ENCODE results near the gene SORCS2. TPM values are rescaled to one million over a fixed set of nuclear protein-coding genes. Genes with fewer than 3 reads are reported as not detected.
A peak's percentile ranks its signal among the peaks of the same experiment; 100 is the strongest.

The SORCS2 gene
- total and polyA plus RNA-seq, 2 of the 8 experiments (the other 6 are each of a cell fraction or from before 2014, with no cell fraction given) = 0.36 to 1.8 TPM

GRCh38 chr4:7422151-7422897 is 230.0 kb downstream of the SORCS2 start:
- no peak overlapping the region for H4K8ac ChIP-seq (ENCODE audit: extremely low read depth, insufficient read depth, low read length)
- no peak overlapping the region for H3K14ac ChIP-seq (ENCODE audit: insufficient read length)
- peaks cover 0 to 9% (median 6%) of the 10 kb centered on the region in 4 experiments; a peak in 4 of 7 replicates for H3K27me3 ChIP-seq (replicated peaks in 1 of 4; ENCODE audit: control insufficient read depth in 3 of 4, extremely low read depth in 1 of 4, insufficient read depth in 3 of 4, low read length in 3 of 4)
- no peak overlapping the region for H2AFZ ChIP-seq (ENCODE audit: low read length)
- no peak overlapping the region for H2BK15ac ChIP-seq (ENCODE audit: low read length)
- no peak overlapping the region for H4K91ac ChIP-seq (replicated peaks; ENCODE audit: insufficient read length, low read length)
- H3K4ac ChIP-seq (replicated peaks; ENCODE audit: insufficient read length, low read depth, low read length) = no peak overlapping the region
- no peak overlapping the region for H2BK120ac ChIP-seq (replicated peaks; ENCODE audit: low read depth, low read length)
- no peak overlapping the region for H4K5ac ChIP-seq (ENCODE audit: insufficient read length, low read depth, low read length)
- H2BK12ac ChIP-seq (ENCODE audit: low read depth, low read length) = no peak overlapping the region
- H4K20me1 ChIP-seq (replicated peaks in 1 of 2; ENCODE audit: control insufficient read depth in 1 of 2, insufficient read depth in 2 of 2, low read length in 2 of 2) = peaks cover 0 to 2% of the 10 kb centered on the region in 2 experiments
- no peak overlapping the region for H3K23ac ChIP-seq (ENCODE audit: insufficient read length)
- H3K9ac ChIP-seq (replicated peaks in 1 of 4; ENCODE audit: extremely low read depth in 1 of 4, low read depth in 3 of 4, low read length in 3 of 4) = no peak overlapping the region
- H3K23me2 ChIP-seq (ENCODE audit: low read depth, low read length) = no peaks in the 10 kb centered on the region
- H3K9me3 ChIP-seq (ENCODE audit: insufficient read depth in 2 of 2, low read depth in 1 of 2, low read length in 1 of 2) = peaks cover 7% of the 10 kb centered on the region in 2 experiments; a peak in 1 of 4 replicates
- WGBS, 2 experiments (ENCODE audit: extremely low coverage in 1 of 2, insufficient coverage in 1 of 2, insufficient read length in 1 of 2, insufficient replicate concordance in 2 of 2, low coverage in 1 of 2, low lambda C conversion rate in 2 of 2, missing lambda C conversion rate in 1 of 2) = 91% methylated on average over 18 of the region's 19 CpGs; no CpG with 5 or more reads in 1 of the 2 experiments
- H3K79me1 ChIP-seq (ENCODE audit: low read depth, low read length) = no peaks in the 10 kb centered on the region
- H2BK20ac ChIP-seq (ENCODE audit: low read length) = no peak overlapping the region
- no peak overlapping the region for H3K18ac ChIP-seq (ENCODE audit: extremely low read depth, low read length)
- FAIRE-seq (no peak), DNase-seq (ENCODE audit: low read depth in 1 of 2, low spot score in 2 of 2) (peak in 1 of 2 experiments; percentile 41)
- H3K79me2 ChIP-seq (ENCODE audit: control insufficient read depth in 1 of 2, insufficient read depth in 2 of 2, low read length in 2 of 2) = no peaks in the 10 kb centered on the region
- H2AK5ac ChIP-seq (ENCODE audit: low read depth, low read length) = no peak overlapping the region
- H3K4me3 ChIP-seq (ENCODE audit: extremely low read depth in 1 of 4, insufficient read depth in 2 of 4, low read depth in 3 of 4, low read length in 4 of 4) = no peak overlapping the region
- H3K4me2 ChIP-seq (ENCODE audit: insufficient read depth in 1 of 2, low read depth in 2 of 2, low read length in 2 of 2) = no peak overlapping the region
- H3K36me3 ChIP-seq (ENCODE audit: control insufficient read depth in 2 of 4, insufficient read depth in 4 of 4, low read length in 3 of 4) = no peaks in the 10 kb centered on the region
- no peak overlapping the region for H3K56ac ChIP-seq (replicated peaks; ENCODE audit: insufficient read length, low read depth, low read length)
- ChIA-PET CTCF (ENCODE audit: partially characterized antibody) (no interaction called here), POLR2A (ENCODE audit: partially characterized antibody) (no interaction called here)
- no peak overlapping the region for H3K27ac ChIP-seq (ENCODE audit: low read depth, low read length)
- no peak overlapping the region for H2BK5ac ChIP-seq (ENCODE audit: low read depth, low read length)
- peaks cover 0 to 2% (median 0%) of the 10 kb centered on the region in 4 experiments; a peak in 2 of 7 replicates for H3K4me1 ChIP-seq (replicated peaks in 1 of 4; ENCODE audit: control insufficient read depth in 3 of 4, insufficient read depth in 4 of 4, low read length in 3 of 4)
